PFSK-1 (cell line): ENCODE data around the gene SLC18A3.

Experiments
- FOXP2 ChIP-seq: optimal IDR thresholded peaks from 2 replicates; pipeline ENCODE3; 2011; ENCODE audit warnings: borderline replicate concordance, control low read depth, inconsistent platforms; ENCODE audit not compliant: insufficient read depth; ENCODE audit errors: extremely low read length, extremely low read depth
- POLR2AphosphoS5 ChIP-seq: IDR thresholded peaks from 2 replicates; pipeline ENCODE4 v1.6.1; 2012; ENCODE audit warnings: low read depth, mild to moderate bottlenecking, control low read depth, low read length, moderate library complexity
- SIN3A ChIP-seq: IDR thresholded peaks from 2 replicates; pipeline ENCODE4 v1.6.1; 2012; ENCODE audit warnings: mild to moderate bottlenecking, low read length, moderate library complexity, borderline replicate concordance; ENCODE audit not compliant: insufficient read depth
- TAF1 ChIP-seq: IDR thresholded peaks from 2 replicates; pipeline ENCODE4 v1.6.1; 2012; ENCODE audit warnings: low read length, control low read depth, borderline replicate concordance; ENCODE audit not compliant: insufficient read depth
- TF ChIP-seq, protein P1 (sequence below), 2 experiments: IDR thresholded peaks; 2 replicates each; pipeline versions ENCODE4 v1.6.1 to v1.8.0; 2011 to 2012; ENCODE audit warnings: low read depth in 2 of 2, low read length in 2 of 2, control low read depth in 1 of 2, inconsistent platforms in 1 of 2, mild to moderate bottlenecking in 1 of 2, moderate library complexity in 1 of 2; ENCODE audit not compliant: insufficient read depth in 1 of 2

Gene SLC18A3

GRCh38 chr10:49599546-49599945, 10.6 kb upstream of the SLC18A3 start:
- TF ChIP-seq FOXP2 (no peak), SIN3A (no peak), TAF1 (no peak), POLR2AphosphoS5 (no peak)
- TF ChIP-seq, protein P1, sequence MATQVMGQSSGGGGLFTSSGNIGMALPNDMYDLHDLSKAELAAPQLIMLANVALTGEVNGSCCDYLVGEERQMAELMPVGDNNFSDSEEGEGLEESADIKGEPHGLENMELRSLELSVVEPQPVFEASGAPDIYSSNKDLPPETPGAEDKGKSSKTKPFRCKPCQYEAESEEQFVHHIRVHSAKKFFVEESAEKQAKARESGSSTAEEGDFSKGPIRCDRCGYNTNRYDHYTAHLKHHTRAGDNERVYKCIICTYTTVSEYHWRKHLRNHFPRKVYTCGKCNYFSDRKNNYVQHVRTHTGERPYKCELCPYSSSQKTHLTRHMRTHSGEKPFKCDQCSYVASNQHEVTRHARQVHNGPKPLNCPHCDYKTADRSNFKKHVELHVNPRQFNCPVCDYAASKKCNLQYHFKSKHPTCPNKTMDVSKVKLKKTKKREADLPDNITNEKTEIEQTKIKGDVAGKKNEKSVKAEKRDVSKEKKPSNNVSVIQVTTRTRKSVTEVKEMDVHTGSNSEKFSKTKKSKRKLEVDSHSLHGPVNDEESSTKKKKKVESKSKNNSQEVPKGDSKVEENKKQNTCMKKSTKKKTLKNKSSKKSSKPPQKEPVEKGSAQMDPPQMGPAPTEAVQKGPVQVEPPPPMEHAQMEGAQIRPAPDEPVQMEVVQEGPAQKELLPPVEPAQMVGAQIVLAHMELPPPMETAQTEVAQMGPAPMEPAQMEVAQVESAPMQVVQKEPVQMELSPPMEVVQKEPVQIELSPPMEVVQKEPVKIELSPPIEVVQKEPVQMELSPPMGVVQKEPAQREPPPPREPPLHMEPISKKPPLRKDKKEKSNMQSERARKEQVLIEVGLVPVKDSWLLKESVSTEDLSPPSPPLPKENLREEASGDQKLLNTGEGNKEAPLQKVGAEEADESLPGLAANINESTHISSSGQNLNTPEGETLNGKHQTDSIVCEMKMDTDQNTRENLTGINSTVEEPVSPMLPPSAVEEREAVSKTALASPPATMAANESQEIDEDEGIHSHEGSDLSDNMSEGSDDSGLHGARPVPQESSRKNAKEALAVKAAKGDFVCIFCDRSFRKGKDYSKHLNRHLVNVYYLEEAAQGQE (IDR thresholded peaks at IDR 0.05; ENCODE audit: insufficient read depth in 1 of 2, low read depth in 2 of 2, low read length in 2 of 2), result no peak

GRCh38 chr10:49600046-49600445, 10.1 kb upstream of the SLC18A3 start:
- TF ChIP-seq SIN3A (no peak), POLR2AphosphoS5 (no peak), TAF1 (no peak), FOXP2 (no peak)
- TF ChIP-seq, protein P1 (IDR thresholded peaks at IDR 0.05; ENCODE audit: insufficient read depth in 1 of 2, low read depth in 2 of 2, low read length in 2 of 2), result no peak

GRCh38 chr10:49600781-49601400, 9.2 kb upstream of the SLC18A3 start:
- TF ChIP-seq, protein P1 (IDR thresholded peaks at IDR 0.05; ENCODE audit: insufficient read depth in 1 of 2, low read depth in 2 of 2, low read length in 2 of 2), result no peak
- TF ChIP-seq TAF1, result no peak
- no peak for TF ChIP-seq POLR2AphosphoS5
- TF ChIP-seq FOXP2, result no peak
- TF ChIP-seq SIN3A, result no peak

DNA sequence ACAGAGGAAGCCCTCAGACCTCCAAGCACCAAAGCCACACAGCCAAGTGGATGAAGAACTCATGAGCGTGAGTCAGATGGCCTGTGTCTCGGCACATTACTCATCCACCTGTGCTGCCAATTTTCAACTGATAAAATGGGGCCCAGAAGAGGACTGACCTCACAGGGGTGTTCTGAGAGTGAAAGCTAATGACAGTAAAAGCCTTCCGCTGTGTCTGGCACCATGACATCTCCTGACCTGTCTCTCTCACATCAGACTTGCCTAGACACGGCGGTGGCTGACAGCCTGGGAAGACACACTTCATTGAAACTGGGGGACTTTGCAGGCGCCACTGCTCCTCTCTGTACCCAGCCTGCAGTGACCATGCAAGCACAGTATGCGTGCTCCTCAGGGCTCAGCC, 8.3 kb upstream of the SLC18A3 start:
- TF ChIP-seq, protein P1 (IDR thresholded peaks at IDR 0.05; ENCODE audit: insufficient read depth in 1 of 2, low read depth in 2 of 2, low read length in 2 of 2), result no peak
- TF ChIP-seq TAF1 (no peak), FOXP2 (no peak), POLR2AphosphoS5 (no peak)

DNA sequence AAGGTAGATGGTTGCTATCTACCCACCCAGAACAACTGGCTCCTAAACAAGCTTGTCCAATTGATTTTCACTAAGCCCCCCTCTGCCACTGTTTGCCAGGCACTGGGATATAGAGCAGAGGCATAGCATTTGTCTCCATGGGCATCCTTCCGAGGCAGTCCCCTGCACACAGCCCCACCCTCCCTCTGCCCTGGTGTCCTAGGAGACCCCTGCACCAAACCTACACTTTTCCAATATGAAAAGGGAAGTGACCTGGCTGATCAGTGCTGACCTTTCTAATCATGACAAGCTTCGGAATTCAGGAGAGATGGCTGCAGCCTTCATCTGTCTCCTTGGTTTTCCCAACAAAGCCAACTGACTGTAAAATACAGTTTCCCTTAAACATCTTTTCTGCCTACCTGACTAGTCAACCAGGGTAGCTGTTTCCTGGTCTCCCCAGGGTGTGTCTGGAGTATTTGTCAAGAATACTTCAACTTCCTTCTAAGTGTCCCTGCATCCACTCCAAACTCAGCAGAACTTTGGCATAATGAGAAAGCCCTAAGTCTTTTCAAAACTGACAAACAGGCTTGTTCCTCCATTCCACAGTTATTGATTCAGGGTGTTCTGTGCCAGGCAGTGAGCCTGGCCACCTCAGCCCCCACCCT, 7.6 kb upstream of the SLC18A3 start:
- TF ChIP-seq POLR2AphosphoS5 (no peak), FOXP2 (no peak), SIN3A (no peak), TAF1 (no peak)
- TF ChIP-seq, protein P1 (IDR thresholded peaks at IDR 0.05; ENCODE audit: insufficient read depth in 1 of 2, low read depth in 2 of 2, low read length in 2 of 2), result no peak
